NCI-H1436 treated with DMSO at 0.1 percent for 48 hours (cell line): Measurements from ENCODE around the gene ERCC6L2.

Experiments
- DNase-seq: peaks from one replicate; lab custom pipeline; 2025; lab: John Stamatoyannopoulos, UW

Gene ERCC6L2

GRCh38 chr9:95870352-95870751 lies 5.1 kb upstream of the ERCC6L2 start:
- DNase-seq, result no peak

- DNase-seq, result no peak
Observed at GRCh38 chr9:95870906-95871305, 4.6 kb upstream of the ERCC6L2 start.

- no peak for DNase-seq
Observed at GRCh38 chr9:95874303-95874988, 1.0 kb upstream of the ERCC6L2 start.

GRCh38 chr9:95874989-95875304 lies 544 bp upstream of the ERCC6L2 start:
- no peak for DNase-seq

- no peak for DNase-seq
Observed at GRCh38 chr9:95876138-95876444, 600 bp downstream of the ERCC6L2 start.

GRCh38 chr9:95876595-95876994 lies 1.1 kb downstream of the ERCC6L2 start:
- no peak for DNase-seq

GRCh38 chr9:95877984-95878383 lies 2.5 kb downstream of the ERCC6L2 start:
- no peak for DNase-seq

GRCh38 chr9:95879591-95879990 lies 4.1 kb downstream of the ERCC6L2 start:
- no peak for DNase-seq

GRCh38 chr9:95880021-95880690 lies 4.7 kb downstream of the ERCC6L2 start:
- no peak for DNase-seq

- DNase-seq, result no peak
Observed at GRCh38 chr9:95887926-95888497, 12.5 kb downstream of the ERCC6L2 start.

GRCh38 chr9:95890594-95890993 lies 15.1 kb downstream of the ERCC6L2 start:
- DNase-seq, result no peak

GRCh38 chr9:95891067-95891671 lies 15.7 kb downstream of the ERCC6L2 start:
- DNase-seq, result no peak

GRCh38 chr9:95892690-95893089 lies 17.2 kb downstream of the ERCC6L2 start:
- no peak for DNase-seq

GRCh38 chr9:95896580-95896979 lies 21.1 kb downstream of the ERCC6L2 start:
- DNase-seq, result no peak

- DNase-seq, result no peak
Observed at GRCh38 chr9:95901506-95901905, 26.0 kb downstream of the ERCC6L2 start.

- DNase-seq, result no peak
Observed at GRCh38 chr9:95903398-95903797, 27.9 kb downstream of the ERCC6L2 start.

GRCh38 chr9:95907794-95908193 lies 32.3 kb downstream of the ERCC6L2 start:
- no peak for DNase-seq

- DNase-seq, result no peak
Observed at GRCh38 chr9:95910023-95910707, 34.7 kb downstream of the ERCC6L2 start.

- DNase-seq, result no peak
Observed at GRCh38 chr9:95910770-95911340, 35.4 kb downstream of the ERCC6L2 start.

- no peak for DNase-seq
Observed at GRCh38 chr9:95912773-95913172, 37.3 kb downstream of the ERCC6L2 start.

GRCh38 chr9:95920017-95920416 lies 44.5 kb downstream of the ERCC6L2 start:
- DNase-seq, result no peak

- no peak for DNase-seq
Observed at GRCh38 chr9:95923794-95924193, 48.3 kb downstream of the ERCC6L2 start.
